Liver (tissue), 9 donors: Measurements from ENCODE around the gene TOX4. TPM values are rescaled to one million over a fixed set of nuclear protein-coding genes. Genes with fewer than 3 reads are reported as not detected.

Experiments
- DNase-seq: peaks from one replicate; pipeline ENCODE4 v3.0.0-alpha.2; 2017; ENCODE audit warnings: low spot score
- H3K27ac ChIP-seq, 2 donors: one replicate each; pipeline ENCODE4 v1.7.0; 2013; ENCODE audit warnings: inconsistent platforms in 2 of 2, low read length in 2 of 2, control low read depth in 1 of 2, low read depth in 1 of 2, mild to moderate bottlenecking in 1 of 2
- H3K27me3 ChIP-seq, 4 donors: one replicate each; pipeline versions ENCODE4 v1.6.1 to v1.7.0; 2013; ENCODE audit warnings: low read length in 3 of 4, inconsistent platforms in 1 of 4, mild to moderate bottlenecking in 1 of 4, moderate library complexity in 1 of 4; ENCODE audit not compliant: control insufficient read depth in 4 of 4, insufficient read depth in 4 of 4
- H3K36me3 ChIP-seq, 4 donors: one replicate each; pipeline versions ENCODE4 v1.6.1 to v1.7.0; 2013; ENCODE audit warnings: low read length in 3 of 4, mild to moderate bottlenecking in 3 of 4, low read depth in 1 of 4, moderate library complexity in 1 of 4; ENCODE audit not compliant: control insufficient read depth in 4 of 4, insufficient read depth in 3 of 4
- H3K4me1 ChIP-seq, 4 donors: one replicate each; pipeline versions ENCODE4 v1.6.1 to v1.7.0; 2013; ENCODE audit warnings: low read length in 3 of 4, mild to moderate bottlenecking in 3 of 4, moderate library complexity in 1 of 4; ENCODE audit not compliant: control insufficient read depth in 4 of 4, insufficient read depth in 4 of 4
- H3K4me3 ChIP-seq, 3 donors: one replicate each; pipeline versions ENCODE4 v1.6.1 to v1.7.0; 2013; ENCODE audit warnings: low read length in 3 of 3, control low read depth in 1 of 3, low read depth in 1 of 3, mild to moderate bottlenecking in 1 of 3
- H3K9ac ChIP-seq, 2 donors: one replicate each; pipeline ENCODE4 v1.7.0; 2013; ENCODE audit warnings: low read length in 2 of 2, mild to moderate bottlenecking in 2 of 2, moderate library complexity in 2 of 2, control low read depth in 1 of 2, low read depth in 1 of 2
- H3K9me3 ChIP-seq, 4 donors: one replicate each; pipeline versions ENCODE4 v1.6.1 to v1.7.0; 2013; ENCODE audit warnings: low read length in 3 of 4; ENCODE audit not compliant: control insufficient read depth in 4 of 4
- ATF3 ChIP-seq: IDR thresholded peaks from 2 replicates; pipeline ENCODE4 v1.6.1; 2016; ENCODE audit warnings: antibody characterized with exemption
- CTCF ChIP-seq: fragments of 150-350 bp; IDR thresholded peaks from 2 replicates; pipeline ENCODE4 v1.5.1; 2017; ENCODE audit warnings: improper control_type of control experiment, low read depth, low read length; ENCODE audit not compliant: missing input control
- FOXA1 ChIP-seq: IDR thresholded peaks from 2 replicates; pipeline ENCODE4 v1.6.1; 2016; ENCODE audit warnings: antibody characterized with exemption
- FOXA2 ChIP-seq: IDR thresholded peaks from 2 replicates; pipeline ENCODE4 v1.6.1; 2016; ENCODE audit warnings: antibody characterized with exemption
- HNF4A ChIP-seq, 2 donors: conservative IDR thresholded peaks; 2 replicates each; pipeline ENCODE4 v1.6.1; 2016; ENCODE audit warnings: antibody characterized with exemption in 2 of 2, mild to moderate bottlenecking in 2 of 2
- HNF4G ChIP-seq: IDR thresholded peaks from 2 replicates; pipeline ENCODE4 v1.6.1; 2016; ENCODE audit warnings: antibody characterized with exemption
- JUND ChIP-seq, 2 donors: IDR thresholded peaks; 2 replicates each; pipeline ENCODE4 v1.6.1; 2016; ENCODE audit warnings: antibody characterized with exemption in 2 of 2
- NR2F2 ChIP-seq: IDR thresholded peaks from 2 replicates; pipeline ENCODE4 v1.6.1; 2016; ENCODE audit warnings: antibody characterized with exemption
- RAD21 ChIP-seq, 2 donors: IDR thresholded peaks; 2 replicates each; pipeline ENCODE4 v1.6.1; 2016; ENCODE audit warnings: antibody characterized with exemption in 2 of 2, mild to moderate bottlenecking in 2 of 2
- REST ChIP-seq: IDR thresholded peaks from 2 replicates; pipeline ENCODE4 v1.6.1; 2016; ENCODE audit warnings: antibody characterized with exemption, mild to moderate bottlenecking
- RXRA ChIP-seq, 2 donors: IDR thresholded peaks; 2 replicates each; pipeline ENCODE4 v1.6.1; 2017 to 2018; ENCODE audit warnings: antibody characterized with exemption in 2 of 2, mild to moderate bottlenecking in 1 of 2
- SP1 ChIP-seq: IDR thresholded peaks from 2 replicates; pipeline ENCODE4 v1.6.1; 2018; ENCODE audit warnings: antibody characterized with exemption, mild to moderate bottlenecking
- YY1 ChIP-seq: IDR thresholded peaks from 2 replicates; pipeline ENCODE4 v1.6.1; 2016; ENCODE audit warnings: antibody characterized with exemption, mild to moderate bottlenecking
- ZBTB33 ChIP-seq: IDR thresholded peaks from 2 replicates; pipeline ENCODE4 v1.6.1; 2016; ENCODE audit warnings: antibody characterized with exemption
- WGBS: extraction: QIAGEN DNeasy Blood & Tissue Kit; methylation state at CpG from one replicate; pipeline ENCODE4 v1.1.7; 2013; 5-methylcytosine and 5-hydroxymethylcytosine counted together
- polyA plus RNA-seq, 2 donors: library from polyadenylated mRNA; stranded (reverse) in 1 of 2; unstranded in 1 of 2; fragments of 200-250 nt in 1 of 2; fragments of >200 nt in 1 of 2; fragmentation: Nextera tagmentation in 1 of 2; extraction: Ambion mirVana in 1 of 2; gene quantifications; one replicate each; pipeline versions ENCODE4 v1.2.1 to v1.2.3, GENCODE V29; 2013 to 2015
- total RNA-seq, 2 donors: library from RNA; depleted of rRNA; stranded (reverse); fragments of >200 nt; gene quantifications; one replicate each; pipeline ENCODE4 v1.2.3, GENCODE V29; 2014
- donor health status: healthy.
- donor health status: healthy.
- donor health status: healthy.
- donor health status: healthy.
- donor health status: healthy.

The TOX4 gene
- total and polyA plus RNA-seq, 4 donors, result 16.9 to 29.8 (median 20.4) TPM

GRCh38 chr14:21506557-21506956, 29.6 kb downstream of the TOX4 start:
- Histone ChIP-seq H3K27ac (no peak overlapping the region), H3K9me3 (no peaks in the 10 kb centered on the region), H3K27me3 (no peaks in the 10 kb centered on the region), H3K36me3 (peaks cover 0 to 21% (median 14%) of the 10 kb centered on the region in 4 donors), H3K4me3 (no peak overlapping the region), H3K4me1 (peaks cover 0 to 14% (median 13%) of the 10 kb centered on the region in 4 donors), H3K9ac (no peak overlapping the region)
- TF ChIP-seq ZBTB33, result no peak
- 93% methylated on average over 2 of the region's 2 CpGs for WGBS
- DNase-seq, result no peak

- no peaks in the 10 kb centered on the region for H3K9me3 ChIP-seq
- no peak overlapping the region for H3K27ac ChIP-seq
- peak overlapping the region in 2 of 3 donors; percentile 69 to 95 for H3K4me3 ChIP-seq
- H3K36me3 ChIP-seq, result peaks cover 0 to 2% (median 0%) of the 10 kb centered on the region in 4 donors
- peaks cover 0 to 19% (median 13%) of the 10 kb centered on the region in 4 donors for H3K4me1 ChIP-seq
- 79% methylated on average over 6 of the region's 6 CpGs for WGBS
- no peak for TF ChIP-seq RAD21 (IDR thresholded peaks at IDR 0.05)
- no peak for TF ChIP-seq CTCF
- no peak for TF ChIP-seq HNF4G
- no peak for TF ChIP-seq FOXA1
- TF ChIP-seq RXRA (IDR thresholded peaks at IDR 0.05), result no peak
- TF ChIP-seq HNF4A (conservative IDR thresholded peaks at IDR 0.05), result no peak
- no peak for TF ChIP-seq REST
- no peak for TF ChIP-seq ZBTB33
- no peak for TF ChIP-seq ATF3
- TF ChIP-seq YY1, result no peak
- TF ChIP-seq NR2F2, result no peak
- TF ChIP-seq FOXA2, result no peak
- TF ChIP-seq SP1, result no peak
- no peak for TF ChIP-seq JUND (IDR thresholded peaks at IDR 0.05)
- DNase-seq, result no peak
- no peak overlapping the region for H3K9ac ChIP-seq
- no peaks in the 10 kb centered on the region for H3K27me3 ChIP-seq
Measured at GRCh38 chr14:21509432-21510143, 32.6 kb downstream of the TOX4 start.
